Mucosa of descending colon (tissue), 3 donors: ENCODE results near the gene ZNF609. TPM values are rescaled to one million over a fixed set of nuclear protein-coding genes. Genes with fewer than 3 reads are reported as not detected.

ENCODE experiments used
- ATAC-seq: fragments of 200-7000 bp; cut with Tn5 transposase; one replicate; pipeline ENCODE4 v1.9.1; 2020; ENCODE audit warnings: mild to moderate bottlenecking, moderate library complexity
- DNase-seq, 3 donors: peaks; one replicate each; pipeline ENCODE4 v3.0.0-alpha.2; 2020
- H3K36me3 ChIP-seq: fragments of 200-600 bp; one replicate; pipeline ENCODE4 v1.8.0; 2021; ENCODE audit warnings: low read depth, mild to moderate bottlenecking
- H3K4me1 ChIP-seq: fragments of 200-600 bp; one replicate; pipeline ENCODE4 v1.8.0; 2021; ENCODE audit warnings: low read depth, mild to moderate bottlenecking
- H3K4me3 ChIP-seq: fragments of 200-600 bp; one replicate; pipeline ENCODE4 v1.8.0; 2021; ENCODE audit warnings: mild to moderate bottlenecking
- H3K9me3 ChIP-seq: fragments of 200-600 bp; one replicate; pipeline ENCODE4 v1.8.0; 2021; ENCODE audit warnings: mild to moderate bottlenecking
- intact Hi-C, 2 donors: fragments of 100-400 bp; cut with DNase I in 1 of 2; cut with micrococcal nuclease in 1 of 2; formaldehyde crosslinking; loops; one replicate each; pipeline versions ENCODE4 v1.11.0 to v1.11.1; 2022; cut with DNase I, micrococcal nuclease
- total RNA-seq, 3 donors: library from RNA; stranded (reverse); fragmentation: NEBNext Ultra II Directional in 2 of 3; extraction: Animal tissue kit (Norgen Biotek cat#: 25700) in 2 of 3; gene quantifications; one replicate each; pipeline versions ENCODE4 v1.2.1 to v1.2.4, GENCODE V29; 2021 to 2023
- TF ChIP-seq, protein P1 (sequence below): fragments of 200-600 bp; IDR thresholded peaks from one replicate; pipeline ENCODE4 v1.8.0; 2022; ENCODE audit warnings: antibody characterized with exemption, mild to moderate bottlenecking
- donor health status: DM: no; HTN: no; CAD: no; lungs with moderate emphysema.
- donor health status: DM: no; HTN: no; CAD: no.
- donor health status: DM: no; HTN: yes; CAD: no.

The ZNF609 gene
- total RNA-seq, 3 donors from 2014 or later: 25.4 to 49.2 (median 29.5) TPM

- Histone ChIP-seq H3K36me3 (no peaks in the 10 kb centered on the region), H3K4me1 (peaks cover 33% of the 10 kb centered on the region), H3K4me3 (no peak overlapping the region), H3K9me3 (no peaks in the 10 kb centered on the region)
- intact Hi-C loops: no loop called here
- DNase-seq: no peak
- TF ChIP-seq, protein P1, sequence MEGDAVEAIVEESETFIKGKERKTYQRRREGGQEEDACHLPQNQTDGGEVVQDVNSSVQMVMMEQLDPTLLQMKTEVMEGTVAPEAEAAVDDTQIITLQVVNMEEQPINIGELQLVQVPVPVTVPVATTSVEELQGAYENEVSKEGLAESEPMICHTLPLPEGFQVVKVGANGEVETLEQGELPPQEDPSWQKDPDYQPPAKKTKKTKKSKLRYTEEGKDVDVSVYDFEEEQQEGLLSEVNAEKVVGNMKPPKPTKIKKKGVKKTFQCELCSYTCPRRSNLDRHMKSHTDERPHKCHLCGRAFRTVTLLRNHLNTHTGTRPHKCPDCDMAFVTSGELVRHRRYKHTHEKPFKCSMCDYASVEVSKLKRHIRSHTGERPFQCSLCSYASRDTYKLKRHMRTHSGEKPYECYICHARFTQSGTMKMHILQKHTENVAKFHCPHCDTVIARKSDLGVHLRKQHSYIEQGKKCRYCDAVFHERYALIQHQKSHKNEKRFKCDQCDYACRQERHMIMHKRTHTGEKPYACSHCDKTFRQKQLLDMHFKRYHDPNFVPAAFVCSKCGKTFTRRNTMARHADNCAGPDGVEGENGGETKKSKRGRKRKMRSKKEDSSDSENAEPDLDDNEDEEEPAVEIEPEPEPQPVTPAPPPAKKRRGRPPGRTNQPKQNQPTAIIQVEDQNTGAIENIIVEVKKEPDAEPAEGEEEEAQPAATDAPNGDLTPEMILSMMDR: no peak
- ATAC-seq: no peak
These were observed 241.3 kb downstream of the ZNF609 start for GRCh38 chr15:64701482-64702184.

- Histone ChIP-seq H3K4me3 (peak overlapping the region; percentile 65), H3K36me3 (no peaks in the 10 kb centered on the region), H3K4me1 (peaks cover 33% of the 10 kb centered on the region), H3K9me3 (no peaks in the 10 kb centered on the region)
- DNase-seq (peak; percentile 98 to 99 (median 98)), ATAC-seq (peak; percentile 99)
- TF ChIP-seq, protein P1: no peak
- intact Hi-C loops: no loop called here
These were observed 242.6 kb downstream of the ZNF609 start for GRCh38 chr15:64702816-64703631.

DNA sequence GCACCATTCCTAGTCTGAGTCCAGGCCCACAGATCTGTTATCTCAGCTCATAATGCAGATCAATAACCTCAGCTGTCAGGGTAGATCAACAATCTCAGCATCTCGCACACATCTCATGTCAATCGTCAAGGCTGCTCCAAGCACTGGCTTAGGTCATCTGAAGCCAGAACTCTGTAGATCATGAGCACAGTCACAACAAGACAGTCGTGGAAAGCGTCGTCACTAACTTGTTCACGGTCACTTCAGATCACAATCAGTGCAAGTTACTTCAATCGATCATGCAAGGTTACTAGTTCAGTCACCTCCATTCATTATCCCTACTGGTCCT is 243.2 kb downstream of the ZNF609 start:
- Histone ChIP-seq H3K9me3 (no peaks in the 10 kb centered on the region), H3K4me1 (peaks cover 28% of the 10 kb centered on the region), H3K36me3 (no peaks in the 10 kb centered on the region), H3K4me3 (no peak overlapping the region)
- DNase-seq: no peak
- TF ChIP-seq, protein P1: no peak
- ATAC-seq: peak; percentile 4
- intact Hi-C loops: no loop called here

DNA sequence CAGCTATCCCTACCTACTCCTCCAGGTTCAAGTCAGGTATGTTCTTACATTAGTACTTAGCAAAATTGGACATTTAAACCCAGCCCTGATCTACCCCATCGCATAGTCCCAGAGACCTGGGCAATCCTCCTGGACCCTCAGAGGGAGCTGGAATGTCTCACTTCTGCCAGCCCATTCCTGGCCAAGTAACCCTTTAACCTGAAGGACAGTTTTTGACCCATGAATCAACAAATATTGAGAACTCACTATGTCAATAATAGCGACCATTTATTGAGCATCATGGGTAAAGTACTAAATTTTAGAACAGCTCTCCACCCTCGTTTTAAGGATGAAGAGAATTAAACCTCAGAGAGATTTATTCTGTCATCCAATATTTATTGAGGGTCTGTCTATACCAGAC is 244.6 kb downstream of the ZNF609 start:
- no peak for DNase-seq
- H3K4me3 ChIP-seq: no peak overlapping the region
- no peaks in the 10 kb centered on the region for H3K9me3 ChIP-seq
- no peak for ATAC-seq
- peaks cover 17% of the 10 kb centered on the region for H3K4me1 ChIP-seq
- intact Hi-C loops: no loop called here
- no peaks in the 10 kb centered on the region for H3K36me3 ChIP-seq
- TF ChIP-seq, protein P1: no peak

DNA sequence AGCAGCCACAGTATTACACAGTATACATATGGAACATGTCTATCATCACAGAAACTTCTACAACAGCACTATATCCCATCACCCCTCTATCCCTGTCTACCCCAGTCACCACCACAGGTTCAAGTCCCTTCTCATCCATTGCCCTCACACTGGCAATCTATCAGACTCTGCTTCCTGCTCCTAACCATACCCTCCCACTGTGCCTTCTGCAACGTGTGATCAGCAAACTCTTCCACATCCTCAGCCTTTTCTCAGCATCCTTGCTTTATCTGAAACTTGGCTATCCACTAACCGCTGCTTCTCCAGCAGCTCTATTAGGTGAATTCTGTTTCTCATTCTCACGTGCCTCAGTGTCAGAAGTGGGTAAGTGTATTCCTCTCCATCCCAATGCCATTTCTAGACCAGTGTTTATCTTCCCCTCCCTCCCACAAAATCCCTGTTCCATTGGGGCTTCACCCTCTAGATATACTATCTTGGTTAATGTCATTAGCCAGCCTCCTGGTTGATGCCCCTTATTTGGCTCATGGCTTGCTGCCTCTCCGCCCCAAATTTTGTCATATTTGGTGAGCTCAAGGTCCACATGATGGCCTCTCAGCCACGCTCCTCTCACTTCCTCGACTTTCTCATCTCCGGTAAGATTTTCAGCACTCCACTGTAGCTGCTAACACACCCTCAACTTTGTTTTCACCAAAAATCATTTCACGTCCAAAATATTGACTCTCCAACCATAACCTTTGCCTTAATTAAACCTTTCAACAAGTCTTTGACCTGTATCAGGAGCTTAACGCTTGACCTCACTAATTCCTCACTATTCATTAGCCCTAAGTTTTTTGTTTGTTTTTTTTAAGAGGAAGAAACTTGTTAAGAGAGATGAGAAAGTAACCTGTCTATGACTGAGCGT is 245.9 kb downstream of the ZNF609 start:
- TF ChIP-seq, protein P1: no peak
- DNase-seq (no peak), ATAC-seq (no peak)
- Histone ChIP-seq H3K9me3 (no peaks in the 10 kb centered on the region), H3K36me3 (no peaks in the 10 kb centered on the region), H3K4me3 (no peak overlapping the region), H3K4me1 (peaks cover 8% of the 10 kb centered on the region)
- intact Hi-C loops: no loop called here
